OCI-LY3 (cell line): ENCODE measurements around the gene SLC1A1.

Source experiments
- CTCF ChIP-seq: fragments of 200-600, 300-600 bp; sonication (generic); IDR thresholded peaks from 2 replicates; pipeline ENCODE4 v1.5.1; 2014; ENCODE audit warnings: antibody characterized with exemption, low read length, low read depth
- EZH2phosphoT487 ChIP-seq: fragments of 200-600 bp; shearing (Covaris generic); IDR thresholded peaks from 2 replicates; pipeline ENCODE4 v1.6.1; 2018; ENCODE audit warnings: antibody characterized with exemption, mixed run types, low read depth

GRCh38 chr9:4559261-4560182, 69.3 kb downstream of the SLC1A1 start:
- TF ChIP-seq CTCF: no peak
- TF ChIP-seq EZH2phosphoT487: no peak
